DMS 273 (cell line): ENCODE results near the gene VPS35.
A peak's percentile ranks its signal among the peaks of the same experiment; 100 is the strongest.
"Not testable (repeated sequence)": the region's sequence is repeated elsewhere in the genome, so short reads cannot be mapped to it uniquely, and the experiment has no call there.

ENCODE experiments used
- DNase-seq: peaks from one replicate; lab custom pipeline; 2025; ENCODE audit not compliant: unreplicated experiment; lab: John Stamatoyannopoulos, UW

Gene VPS35

GRCh38 chr16:46713634-46714033 is 24.7 kb upstream of the VPS35 start:
- no peak for DNase-seq

GRCh38 chr16:46712911-46713310 is 23.9 kb upstream of the VPS35 start:
- DNase-seq: no peak

GRCh38 chr16:46711106-46712058 is 22.4 kb upstream of the VPS35 start:
- no peak for DNase-seq

- DNase-seq: no peak
Measured at GRCh38 chr16:46709469-46710005, 20.6 kb upstream of the VPS35 start.

GRCh38 chr16:46706642-46707041 is 17.7 kb upstream of the VPS35 start:
- DNase-seq: no peak

- no peak for DNase-seq
Measured at GRCh38 chr16:46702030-46702429, 13.1 kb upstream of the VPS35 start.

- no peak for DNase-seq
Measured at GRCh38 chr16:46701615-46702014, 12.6 kb upstream of the VPS35 start.

- DNase-seq: no peak
Measured at GRCh38 chr16:46700048-46700447, 11.1 kb upstream of the VPS35 start.

GRCh38 chr16:46696957-46697356 is 8.0 kb upstream of the VPS35 start:
- DNase-seq: no peak

GRCh38 chr16:46695937-46696336 is 7.0 kb upstream of the VPS35 start:
- no peak for DNase-seq

- DNase-seq: no peak
Measured at GRCh38 chr16:46693598-46693997, 4.6 kb upstream of the VPS35 start.

GRCh38 chr16:46691726-46692125 is 2.7 kb upstream of the VPS35 start:
- DNase-seq: no peak

GRCh38 chr16:46690281-46691178 is 1.6 kb upstream of the VPS35 start:
- DNase-seq: no peak

- peak; percentile 99 for DNase-seq
Measured at GRCh38 chr16:46689365-46690280, 645 bp upstream of the VPS35 start, which contains the start of gene ORC6. ORC6 (plus strand) TSS chr16:46689659; CDS start chr16:46689706, 47 bp downstream.

- no peak for DNase-seq
Measured at GRCh38 chr16:46688101-46688653, 801 bp downstream of the VPS35 start.

- DNase-seq: no peak
Measured at GRCh38 chr16:46687486-46687885, 1.5 kb downstream of the VPS35 start.

GRCh38 chr16:46686815-46687473 is 2.0 kb downstream of the VPS35 start:
- DNase-seq: no peak

- DNase-seq: not testable (repeated sequence)
Measured at GRCh38 chr16:46681867-46682266, 7.1 kb downstream of the VPS35 start.

- not testable (repeated sequence) for DNase-seq
Measured at GRCh38 chr16:46677943-46678342, 11.0 kb downstream of the VPS35 start.
